ENCODE measurements around the gene TMEM150A.

DNA sequence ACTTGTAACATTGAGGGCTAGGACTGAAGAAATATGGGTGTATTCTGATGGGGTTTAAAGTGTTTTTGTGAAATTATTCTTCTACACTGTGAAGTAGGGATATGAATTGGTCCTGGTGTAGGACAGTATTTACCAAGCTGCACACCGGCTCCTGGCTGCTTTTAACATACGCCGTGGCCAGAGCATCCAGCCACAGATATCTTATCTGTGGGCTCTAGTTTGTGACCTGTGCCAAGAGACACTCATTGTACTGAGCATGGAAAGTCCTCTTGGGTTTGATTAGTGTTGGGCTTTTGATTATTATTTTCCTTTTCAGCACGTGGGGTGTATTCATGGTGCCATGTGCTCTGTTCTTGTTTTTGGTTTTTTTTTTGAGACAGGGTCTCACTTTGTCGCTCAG, 21.5 kb upstream of the TMEM150A start:
- TF ChIP-seq, protein P1, sequence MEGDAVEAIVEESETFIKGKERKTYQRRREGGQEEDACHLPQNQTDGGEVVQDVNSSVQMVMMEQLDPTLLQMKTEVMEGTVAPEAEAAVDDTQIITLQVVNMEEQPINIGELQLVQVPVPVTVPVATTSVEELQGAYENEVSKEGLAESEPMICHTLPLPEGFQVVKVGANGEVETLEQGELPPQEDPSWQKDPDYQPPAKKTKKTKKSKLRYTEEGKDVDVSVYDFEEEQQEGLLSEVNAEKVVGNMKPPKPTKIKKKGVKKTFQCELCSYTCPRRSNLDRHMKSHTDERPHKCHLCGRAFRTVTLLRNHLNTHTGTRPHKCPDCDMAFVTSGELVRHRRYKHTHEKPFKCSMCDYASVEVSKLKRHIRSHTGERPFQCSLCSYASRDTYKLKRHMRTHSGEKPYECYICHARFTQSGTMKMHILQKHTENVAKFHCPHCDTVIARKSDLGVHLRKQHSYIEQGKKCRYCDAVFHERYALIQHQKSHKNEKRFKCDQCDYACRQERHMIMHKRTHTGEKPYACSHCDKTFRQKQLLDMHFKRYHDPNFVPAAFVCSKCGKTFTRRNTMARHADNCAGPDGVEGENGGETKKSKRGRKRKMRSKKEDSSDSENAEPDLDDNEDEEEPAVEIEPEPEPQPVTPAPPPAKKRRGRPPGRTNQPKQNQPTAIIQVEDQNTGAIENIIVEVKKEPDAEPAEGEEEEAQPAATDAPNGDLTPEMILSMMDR (IDR thresholded peaks at IDR 0.05): no peak
- no peak for TF ChIP-seq POLR2A (IDR thresholded peaks at IDR 0.05)

All from esophagus squamous epithelium (tissue), 4 donors.